Ascending aorta (tissue), 2 donors: ENCODE results near the gene MBD4. TPM values are rescaled to one million over a fixed set of nuclear protein-coding genes. Genes with fewer than 3 reads are reported as not detected.
"Not testable (repeated sequence)": the region's sequence is repeated elsewhere in the genome, so short reads cannot be mapped to it uniquely, and the experiment has no call there.

Source experiments
- DNase-seq, 2 donors: peaks; one replicate each; pipeline ENCODE4 v3.0.0-alpha.2; 2019; ENCODE audit warnings: low spot score in 2 of 2
- H3K27ac ChIP-seq, 2 donors: fragments of 200-600 bp; sonication (generic); one replicate each; pipeline ENCODE4 v1.5.1; 2016 to 2017; ENCODE audit warnings: mild to moderate bottlenecking in 1 of 2
- H3K27me3 ChIP-seq: fragments of 200-600 bp; sonication (generic); one replicate; pipeline ENCODE4 v1.5.1; 2017
- H3K36me3 ChIP-seq, 2 donors: fragments of 200-600 bp; sonication (generic); one replicate each; pipeline ENCODE4 v1.5.1; 2016
- H3K4me1 ChIP-seq, 2 donors: fragments of 200-600 bp; sonication (generic); one replicate each; pipeline ENCODE4 v1.5.1; 2016 to 2017; ENCODE audit warnings: mild to moderate bottlenecking in 1 of 2
- H3K4me3 ChIP-seq, 2 donors: fragments of 200-600 bp; sonication (generic); one replicate each; pipeline ENCODE4 v1.5.1; 2016 to 2017; ENCODE audit warnings: mild to moderate bottlenecking in 1 of 2
- H3K9me3 ChIP-seq, 2 donors: fragments of 200-600 bp; sonication (generic); one replicate each; pipeline ENCODE4 v1.5.1; 2016
- CTCF ChIP-seq, 3 experiments: fragments of 200-600 bp in 2 of 3; fragments of 450-650 bp in 1 of 3; sonication (generic) in 2 of 3; IDR thresholded peaks; one replicate each; pipeline ENCODE4 v1.5.1; 2016 to 2019; ENCODE audit warnings: antibody characterized with exemption in 3 of 3, mild to moderate bottlenecking in 1 of 3, moderate library complexity in 1 of 3
- intact Hi-C: fragments of 100-400 bp; cut with DNase I; formaldehyde crosslinking; loops from one replicate; pipeline ENCODE4 v1.15.1; 2023
- total RNA-seq: library from RNA; depleted of rRNA; stranded (reverse); fragments of >200 nt; gene quantifications from one replicate; pipeline ENCODE4 v1.1.0, GENCODE V29; 2016

The MBD4 gene
- total RNA-seq, 1 donor from 2014 or later = 57.6 TPM

- H3K4me1 ChIP-seq = no peaks in the 10 kb centered on the region
Measured at GRCh38 chr3:129413687-129414506, 25.9 kb downstream of the MBD4 start.

GRCh38 chr3:129413238-129413637, 26.5 kb downstream of the MBD4 start:
- H3K27ac ChIP-seq, intact Hi-C loops: not testable (repeated sequence)

More at GRCh38 chr3:129413687-129414506, 25.9 kb downstream of the MBD4 start:
- intact Hi-C loops = no loop called here
- TF ChIP-seq CTCF (IDR thresholded peaks at IDR 0.05) = no peak
- no peak overlapping the region for H3K4me3 ChIP-seq
- H3K36me3 ChIP-seq = no peaks in the 10 kb centered on the region
- no peaks in the 10 kb centered on the region for H3K27me3 ChIP-seq
- no peak overlapping the region for H3K27ac ChIP-seq
- H3K9me3 ChIP-seq = no peaks in the 10 kb centered on the region
- no peak for DNase-seq

GRCh38 chr3:129412542-129413198, 27.1 kb downstream of the MBD4 start:
- Histone ChIP-seq H3K9me3 (no peaks in the 10 kb centered on the region), H3K27me3 (no peaks in the 10 kb centered on the region), H3K27ac (no peak overlapping the region), H3K36me3 (no peaks in the 10 kb centered on the region), H3K4me1 (no peaks in the 10 kb centered on the region), H3K4me3 (no peak overlapping the region)
- no peak for DNase-seq
- TF ChIP-seq CTCF (IDR thresholded peaks at IDR 0.05) = no peak
- intact Hi-C loops = no loop called here

More at GRCh38 chr3:129413238-129413637, 26.5 kb downstream of the MBD4 start:
- H3K9me3 ChIP-seq, H3K27me3 ChIP-seq, H3K4me3 ChIP-seq, H3K4me1 ChIP-seq, H3K36me3 ChIP-seq, DNase-seq: not testable (repeated sequence)

GRCh38 chr3:129410971-129411370, 28.8 kb downstream of the MBD4 start:
- H3K4me3 ChIP-seq = no peak overlapping the region
- no peak overlapping the region for H3K27ac ChIP-seq
- intact Hi-C loops = no loop called here
- H3K27me3 ChIP-seq = no peaks in the 10 kb centered on the region
- no peaks in the 10 kb centered on the region for H3K9me3 ChIP-seq
- no peaks in the 10 kb centered on the region for H3K4me1 ChIP-seq
- H3K36me3 ChIP-seq = no peaks in the 10 kb centered on the region
- DNase-seq = no peak
- TF ChIP-seq CTCF (IDR thresholded peaks at IDR 0.05) = no peak

- Histone ChIP-seq H3K9me3 (no peaks in the 10 kb centered on the region), H3K27ac (no peak overlapping the region), H3K4me1 (no peaks in the 10 kb centered on the region), H3K4me3 (no peak overlapping the region), H3K27me3 (no peaks in the 10 kb centered on the region), H3K36me3 (no peaks in the 10 kb centered on the region)
- intact Hi-C loops = no loop called here
- no peak for TF ChIP-seq CTCF (IDR thresholded peaks at IDR 0.05)
- DNase-seq = no peak
Measured at GRCh38 chr3:129409541-129409940, 30.2 kb downstream of the MBD4 start.

GRCh38 chr3:129404610-129405009, 35.1 kb downstream of the MBD4 start:
- H3K4me3 ChIP-seq = no peak overlapping the region
- H3K9me3 ChIP-seq = no peaks in the 10 kb centered on the region
- intact Hi-C loops = no loop called here
- no peak for DNase-seq
- no peaks in the 10 kb centered on the region for H3K27me3 ChIP-seq
- no peaks in the 10 kb centered on the region for H3K36me3 ChIP-seq
- peaks cover 0 to 2% of the 10 kb centered on the region in 2 donors for H3K4me1 ChIP-seq
- H3K27ac ChIP-seq = no peak overlapping the region
- TF ChIP-seq CTCF (IDR thresholded peaks at IDR 0.05) = no peak
